Gastroesophageal sphincter (tissue), 4 donors: ENCODE data around the gene MPP4. TPM values are rescaled to one million over a fixed set of nuclear protein-coding genes. Genes with fewer than 3 reads are reported as not detected.

Experiments used
- ATAC-seq: fragments of 150-250 bp; one replicate; pipeline ENCODE4 v1.9.1; 2016; ENCODE audit warnings: mild to moderate bottlenecking, moderate library complexity
- H3K27ac ChIP-seq, 4 donors: fragments of 200-600 bp; sonication (generic) in 3 of 4; 1 replicate in 3 of 4; 2 replicates in 1 of 4; pipeline ENCODE4 v1.5.1; 2016 to 2019
- H3K27me3 ChIP-seq: fragments of 200-600 bp; sonication (generic); one replicate; pipeline ENCODE4 v1.5.1; 2019
- H3K36me3 ChIP-seq, 2 donors: fragments of 200-600 bp; sonication (generic); one replicate each; pipeline ENCODE4 v1.5.1; 2019; ENCODE audit warnings: control low read depth in 1 of 2
- H3K4me1 ChIP-seq, 3 donors: fragments of 200-600 bp; sonication (generic); 1 replicate in 2 of 3; 2 replicates in 1 of 3; pipeline ENCODE4 v1.5.1; 2016 to 2019; ENCODE audit warnings: control low read depth in 2 of 3
- H3K4me3 ChIP-seq, 2 donors: fragments of 200-600 bp; sonication (generic); one replicate each; pipeline ENCODE4 v1.5.1; 2019; ENCODE audit warnings: mild to moderate bottlenecking in 1 of 2, moderate library complexity in 1 of 2
- H3K9me3 ChIP-seq, 3 donors: fragments of 200-600 bp; sonication (generic); one replicate each; pipeline ENCODE4 v1.5.1; 2017 to 2019; ENCODE audit warnings: control low read depth in 2 of 3
- EP300 ChIP-seq: sonication (generic); formaldehyde crosslinking; IDR thresholded peaks from one replicate; pipeline ENCODE4 v1.6.1; 2017; ENCODE audit warnings: antibody characterized with exemption, mild to moderate bottlenecking
- POLR2A ChIP-seq, 2 donors: fragments of 450-650 bp; IDR thresholded peaks; one replicate each; pipeline ENCODE4 v1.6.1; 2017; ENCODE audit warnings: antibody characterized with exemption in 2 of 2, mild to moderate bottlenecking in 2 of 2, moderate library complexity in 1 of 2
- POLR2AphosphoS5 ChIP-seq: sonication (generic); formaldehyde crosslinking; IDR thresholded peaks from one replicate; pipeline ENCODE4 v1.6.1; 2017; ENCODE audit warnings: antibody characterized with exemption
- WGBS, 2 donors: methylation state at CpG; one replicate each; pipeline ENCODE4 v1.1.5; 2018; ENCODE audit warnings: low coverage in 1 of 2; 5-methylcytosine and 5-hydroxymethylcytosine counted together
- total RNA-seq, 4 donors: library from RNA; depleted of rRNA; stranded (reverse); fragments of >200 nt; gene quantifications; one replicate each; pipeline ENCODE4 v1.1.0, GENCODE V29; 2016
- TF ChIP-seq, protein P1 (sequence below), 4 experiments: fragments of 200-600 bp in 2 of 4; fragments of 450-650 bp in 2 of 4; sonication (generic) in 1 of 4; IDR thresholded peaks; one replicate each; pipeline ENCODE4 v1.5.1; 2017 to 2019; ENCODE audit warnings: antibody characterized with exemption in 4 of 4, mild to moderate bottlenecking in 2 of 4, moderate library complexity in 2 of 4

MPP4 gene
- total RNA-seq, 4 donors from 2014 or later: 0.27 to 0.35 TPM; not detected in 2

GRCh38 chr2:201669865-201670264, 28.6 kb downstream of the MPP4 start:
- no peaks in the 10 kb centered on the region for H3K27me3 ChIP-seq
- H3K27ac ChIP-seq: no peak overlapping the region
- WGBS, 2 donors: 86 to 93% methylated on average over 1 of the region's 1 CpG
- TF ChIP-seq EP300 (no peak), POLR2AphosphoS5 (no peak), POLR2A (IDR thresholded peaks at IDR 0.05) (no peak)
- TF ChIP-seq, protein P1, sequence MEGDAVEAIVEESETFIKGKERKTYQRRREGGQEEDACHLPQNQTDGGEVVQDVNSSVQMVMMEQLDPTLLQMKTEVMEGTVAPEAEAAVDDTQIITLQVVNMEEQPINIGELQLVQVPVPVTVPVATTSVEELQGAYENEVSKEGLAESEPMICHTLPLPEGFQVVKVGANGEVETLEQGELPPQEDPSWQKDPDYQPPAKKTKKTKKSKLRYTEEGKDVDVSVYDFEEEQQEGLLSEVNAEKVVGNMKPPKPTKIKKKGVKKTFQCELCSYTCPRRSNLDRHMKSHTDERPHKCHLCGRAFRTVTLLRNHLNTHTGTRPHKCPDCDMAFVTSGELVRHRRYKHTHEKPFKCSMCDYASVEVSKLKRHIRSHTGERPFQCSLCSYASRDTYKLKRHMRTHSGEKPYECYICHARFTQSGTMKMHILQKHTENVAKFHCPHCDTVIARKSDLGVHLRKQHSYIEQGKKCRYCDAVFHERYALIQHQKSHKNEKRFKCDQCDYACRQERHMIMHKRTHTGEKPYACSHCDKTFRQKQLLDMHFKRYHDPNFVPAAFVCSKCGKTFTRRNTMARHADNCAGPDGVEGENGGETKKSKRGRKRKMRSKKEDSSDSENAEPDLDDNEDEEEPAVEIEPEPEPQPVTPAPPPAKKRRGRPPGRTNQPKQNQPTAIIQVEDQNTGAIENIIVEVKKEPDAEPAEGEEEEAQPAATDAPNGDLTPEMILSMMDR (IDR thresholded peaks at IDR 0.05): no peak
- H3K4me1 ChIP-seq: no peaks in the 10 kb centered on the region
- ATAC-seq: no peak
- no peak overlapping the region for H3K4me3 ChIP-seq
- no peaks in the 10 kb centered on the region for H3K36me3 ChIP-seq
- peaks cover 0 to 10% (median 0%) of the 10 kb centered on the region in 3 donors for H3K9me3 ChIP-seq

GRCh38 chr2:201668402-201668910, 30.0 kb downstream of the MPP4 start:
- Histone ChIP-seq H3K27me3 (no peaks in the 10 kb centered on the region), H3K36me3 (no peaks in the 10 kb centered on the region), H3K4me1 (no peaks in the 10 kb centered on the region), H3K4me3 (no peak overlapping the region), H3K9me3 (peaks cover 0 to 10% (median 0%) of the 10 kb centered on the region in 3 donors), H3K27ac (no peak overlapping the region)
- WGBS, 2 donors: 59 to 91% methylated on average over 2 to 3 of the region's 3 CpGs
- ATAC-seq: no peak
- TF ChIP-seq, protein P1 (IDR thresholded peaks at IDR 0.05): no peak
- TF ChIP-seq EP300 (no peak), POLR2A (IDR thresholded peaks at IDR 0.05) (no peak), POLR2AphosphoS5 (no peak)

DNA sequence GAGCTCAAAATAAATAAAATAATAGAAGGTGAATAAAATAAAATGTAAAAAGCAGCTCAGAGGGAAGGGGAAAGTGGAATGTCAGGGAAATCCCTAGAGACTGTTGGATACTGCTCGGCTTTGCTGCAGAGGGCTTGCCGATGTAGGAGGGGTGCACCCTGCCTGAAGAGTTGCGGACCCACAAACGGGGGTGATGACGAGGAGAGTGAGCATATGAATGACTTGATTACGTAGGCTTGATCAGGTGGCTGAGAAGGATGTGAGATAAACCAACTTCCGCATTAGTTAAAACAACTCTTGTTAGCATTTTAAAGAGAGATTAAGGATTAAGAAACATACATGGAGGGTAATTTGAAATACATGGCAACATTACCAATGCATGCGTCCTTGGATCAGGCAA, 34.1 kb downstream of the MPP4 start:
- H3K36me3 ChIP-seq: no peaks in the 10 kb centered on the region
- ATAC-seq: no peak
- H3K9me3 ChIP-seq: no peaks in the 10 kb centered on the region
- peaks cover 6% of the 10 kb centered on the region for H3K27me3 ChIP-seq
- no peaks in the 10 kb centered on the region for H3K4me1 ChIP-seq
- H3K4me3 ChIP-seq: no peak overlapping the region
- H3K27ac ChIP-seq: no peak overlapping the region
- WGBS, 2 donors: 60 to 61% methylated on average over 8 of the region's 8 CpGs
- no peak for TF ChIP-seq POLR2AphosphoS5
- TF ChIP-seq, protein P1 (IDR thresholded peaks at IDR 0.05): no peak
- TF ChIP-seq EP300: no peak
- no peak for TF ChIP-seq POLR2A (IDR thresholded peaks at IDR 0.05)

DNA sequence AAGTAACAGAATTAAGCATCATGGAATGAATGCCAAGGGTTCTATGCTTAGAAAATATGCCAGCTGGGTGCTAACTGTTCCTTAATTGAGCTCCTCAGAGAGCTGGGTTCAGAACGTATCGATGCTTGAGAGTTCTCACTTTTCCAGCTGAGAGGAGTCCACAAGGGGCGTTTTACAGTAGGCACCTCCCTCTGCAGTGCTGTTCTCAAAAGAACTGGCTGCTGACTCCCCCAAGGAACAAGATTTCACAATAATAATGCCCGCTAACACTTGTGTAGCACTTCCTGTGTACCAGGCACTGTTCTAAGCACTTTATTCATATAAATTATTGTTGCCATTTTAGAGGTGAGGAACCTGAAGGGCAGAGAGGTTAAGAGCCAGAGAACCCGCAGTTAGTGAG, 37.1 kb downstream of the MPP4 start:
- Histone ChIP-seq H3K9me3 (no peaks in the 10 kb centered on the region), H3K4me1 (no peaks in the 10 kb centered on the region), H3K4me3 (no peak overlapping the region), H3K36me3 (no peaks in the 10 kb centered on the region), H3K27ac (no peak overlapping the region), H3K27me3 (peaks cover 6% of the 10 kb centered on the region)
- 53 to 86% methylated on average over 1 to 5 of the region's 5 CpGs for WGBS, 2 donors
- TF ChIP-seq, protein P1 (IDR thresholded peaks at IDR 0.05): no peak
- ATAC-seq: no peak

GRCh38 chr2:201660293-201660895, 38.0 kb downstream of the MPP4 start:
- no peak overlapping the region for H3K27ac ChIP-seq
- H3K27me3 ChIP-seq: peaks cover 6% of the 10 kb centered on the region
- no peaks in the 10 kb centered on the region for H3K4me1 ChIP-seq
- H3K4me3 ChIP-seq: no peak overlapping the region
- TF ChIP-seq POLR2A (IDR thresholded peaks at IDR 0.05) (no peak), EP300 (no peak), POLR2AphosphoS5 (no peak)
- TF ChIP-seq, protein P1 (IDR thresholded peaks at IDR 0.05): no peak
- H3K36me3 ChIP-seq: no peaks in the 10 kb centered on the region
- WGBS, 2 donors: 61 to 71% methylated on average over 3 to 5 of the region's 5 CpGs
- no peak for ATAC-seq
- H3K9me3 ChIP-seq: no peaks in the 10 kb centered on the region
